Left kidney (tissue), 8 donors: ENCODE results near the gene JOSD2. TPM values are rescaled to one million over a fixed set of nuclear protein-coding genes. Genes with fewer than 3 reads are reported as not detected.

ENCODE experiments used
- DNase-seq: peaks from one replicate; pipeline ENCODE4 v3.0.0-alpha.2; 2013
- long read RNA-seq, 8 donors: transcript quantifications; one replicate each; lab custom pipeline, GENCODE V29; 2026
- polyA plus RNA-seq: library from polyadenylated mRNA; unstranded; fragments of 120-200 nt; gene quantifications from one replicate; pipeline ENCODE4 v1.2.1, GENCODE V29; 2013; ENCODE audit not compliant: insufficient read length

The JOSD2 gene, protein sequence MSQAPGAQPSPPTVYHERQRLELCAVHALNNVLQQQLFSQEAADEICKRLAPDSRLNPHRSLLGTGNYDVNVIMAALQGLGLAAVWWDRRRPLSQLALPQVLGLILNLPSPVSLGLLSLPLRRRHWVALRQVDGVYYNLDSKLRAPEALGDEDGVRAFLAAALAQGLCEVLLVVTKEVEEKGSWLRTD
- polyA plus RNA-seq, result 9.0 TPM
- long read RNA-seq, donor 1, transcript JOSD2-204 (5 exons, 996 nt), result major isoform, 10 of 12 reads
- long read RNA-seq, donor 1, partial matches to known transcripts, result 0 of 12 reads
- long read RNA-seq, donor 1, other reads (novel, unspliced or antisense), result 0 of 12 reads
- long read RNA-seq, donor 2, partial matches to known transcripts, result 0 of 4 reads
- long read RNA-seq, donor 2, other reads (novel, unspliced or antisense), result 0 of 4 reads
- long read RNA-seq, donor 3, transcript JOSD2-204 (5 exons, 996 nt), result major isoform, 8 of 8 reads
- long read RNA-seq, donor 3, partial matches to known transcripts, result 0 of 8 reads
- long read RNA-seq, donor 3, other reads (novel, unspliced or antisense), result 0 of 8 reads
- long read RNA-seq, donor 4, partial matches to known transcripts, result 0 of 2 reads
- long read RNA-seq, donor 4, other reads (novel, unspliced or antisense), result 0 of 2 reads
- long read RNA-seq, donor 5, transcript JOSD2-204 (5 exons, 996 nt), result major isoform, 9 of 15 reads
- long read RNA-seq, donor 5, partial matches to known transcripts, result 0 of 15 reads
- long read RNA-seq, donor 5, other reads (novel, unspliced or antisense), result 0 of 15 reads
- long read RNA-seq, donor 6, transcript JOSD2-204 (5 exons, 996 nt), result major isoform, 6 of 7 reads
- long read RNA-seq, donor 6, partial matches to known transcripts, result 0 of 7 reads
- long read RNA-seq, donor 6, other reads (novel, unspliced or antisense), result 0 of 7 reads
- long read RNA-seq, donor 7, transcript JOSD2-204 (5 exons, 996 nt), result major isoform, 9 of 14 reads
- long read RNA-seq, donor 7, partial matches to known transcripts, result 0 of 14 reads
- long read RNA-seq, donor 7, other reads (novel, unspliced or antisense), result 0 of 14 reads
- long read RNA-seq, donor 8, partial matches to known transcripts, result 0 of 3 reads
- long read RNA-seq, donor 8, other reads (novel, unspliced or antisense), result 0 of 3 reads

DNA sequence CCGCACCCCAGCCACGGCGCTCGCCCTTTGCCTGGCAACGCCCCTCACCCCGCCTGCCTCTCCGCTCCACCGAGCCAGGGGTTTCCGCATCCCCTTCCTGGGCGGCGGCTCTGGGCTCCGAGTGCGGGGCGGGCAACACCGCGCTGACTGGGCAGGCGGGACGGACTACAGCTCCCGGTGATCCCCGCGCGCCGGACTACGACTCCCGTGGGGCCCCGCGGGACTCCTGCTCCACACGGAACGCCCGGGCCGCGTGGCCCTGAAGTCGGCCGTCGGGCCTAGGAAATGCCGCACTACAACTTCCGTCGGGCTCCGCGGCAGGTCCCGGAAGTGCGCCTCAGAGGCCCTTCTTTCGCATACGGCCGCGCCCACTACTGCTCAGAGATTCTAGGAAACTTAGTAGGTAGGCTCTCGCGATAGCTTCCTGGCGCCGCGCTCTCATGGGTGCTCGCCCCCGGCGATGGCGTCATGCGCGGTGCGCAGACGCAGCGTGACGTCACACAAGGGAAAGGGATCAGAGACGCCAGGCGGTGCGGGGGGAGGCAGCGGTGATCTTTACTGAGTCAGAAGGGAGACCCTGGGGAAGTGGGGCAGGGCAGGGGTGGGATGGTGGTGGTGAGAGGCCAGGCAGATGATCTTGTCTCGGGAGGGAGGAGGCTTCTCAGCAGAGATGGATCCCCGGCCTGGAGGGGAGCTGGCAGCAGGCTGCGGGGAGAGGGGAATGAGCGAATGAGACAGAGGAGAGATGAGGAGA, at the start of gene JOSD2:
TSS of gene JOSD2 (minus strand) at position 123 of the 754 bp plus-strand sequence. CDS start 760 bp downstream, outside the sequence.
- peak; percentile 98 for DNase-seq

DNA sequence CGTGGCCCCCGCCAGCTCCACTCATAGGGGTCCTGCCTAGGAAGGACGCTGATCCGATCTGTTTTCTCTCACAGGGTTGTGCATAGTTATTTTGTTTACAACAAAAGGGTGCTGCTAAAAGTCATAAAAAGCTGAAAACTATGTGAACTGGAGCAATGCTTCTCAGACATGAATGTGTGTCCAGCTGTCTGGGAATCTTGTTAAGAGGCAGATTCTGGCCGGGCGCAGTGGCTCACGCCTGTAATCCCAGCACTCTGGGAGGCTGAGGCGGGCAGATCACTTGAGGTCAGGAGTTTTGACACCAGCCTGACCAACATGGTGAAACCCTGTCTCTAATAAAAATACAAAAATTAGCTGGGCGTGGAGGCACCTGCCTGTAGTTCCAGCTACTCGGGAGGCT, 48.6 kb upstream of the JOSD2 start:
- no peak for DNase-seq

DNA sequence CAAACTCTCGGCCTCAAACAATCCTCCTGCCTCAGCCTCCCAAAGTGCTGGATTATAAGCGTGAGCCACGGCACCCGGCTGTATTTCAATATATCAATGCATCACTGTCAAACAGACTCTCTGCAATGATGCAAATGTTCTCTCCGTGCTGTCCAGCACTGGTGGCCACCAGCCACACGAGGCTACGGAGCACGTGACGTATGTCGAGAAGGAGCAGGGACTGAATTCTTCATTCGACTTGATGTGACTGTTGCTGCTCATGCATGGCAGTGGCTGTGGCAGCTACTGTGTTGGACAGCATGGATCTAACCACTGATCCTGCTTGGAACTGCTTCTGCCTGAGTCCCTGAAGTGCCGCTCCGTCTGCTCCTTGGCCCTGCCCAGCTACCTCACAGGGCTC, 47.5 kb upstream of the JOSD2 start:
- no peak for DNase-seq

DNA sequence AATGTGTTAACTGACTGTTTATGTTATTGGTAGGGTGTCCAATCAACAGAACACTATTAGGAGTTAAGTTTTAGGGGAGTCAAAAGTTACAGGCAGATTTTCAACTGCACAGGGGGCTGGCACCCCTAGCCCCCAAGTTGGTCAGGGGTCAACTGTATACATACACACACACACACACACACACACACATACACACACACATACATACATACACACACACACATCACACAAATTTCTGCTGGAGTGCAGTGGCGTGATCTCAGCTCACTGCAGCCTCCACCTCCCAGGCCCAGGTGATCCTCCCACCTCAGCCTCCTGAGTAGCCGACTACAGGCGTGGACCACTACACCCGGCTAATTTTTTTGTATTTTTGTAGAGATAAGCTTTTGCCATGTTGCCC, 47.0 kb upstream of the JOSD2 start:
- no peak for DNase-seq

DNA sequence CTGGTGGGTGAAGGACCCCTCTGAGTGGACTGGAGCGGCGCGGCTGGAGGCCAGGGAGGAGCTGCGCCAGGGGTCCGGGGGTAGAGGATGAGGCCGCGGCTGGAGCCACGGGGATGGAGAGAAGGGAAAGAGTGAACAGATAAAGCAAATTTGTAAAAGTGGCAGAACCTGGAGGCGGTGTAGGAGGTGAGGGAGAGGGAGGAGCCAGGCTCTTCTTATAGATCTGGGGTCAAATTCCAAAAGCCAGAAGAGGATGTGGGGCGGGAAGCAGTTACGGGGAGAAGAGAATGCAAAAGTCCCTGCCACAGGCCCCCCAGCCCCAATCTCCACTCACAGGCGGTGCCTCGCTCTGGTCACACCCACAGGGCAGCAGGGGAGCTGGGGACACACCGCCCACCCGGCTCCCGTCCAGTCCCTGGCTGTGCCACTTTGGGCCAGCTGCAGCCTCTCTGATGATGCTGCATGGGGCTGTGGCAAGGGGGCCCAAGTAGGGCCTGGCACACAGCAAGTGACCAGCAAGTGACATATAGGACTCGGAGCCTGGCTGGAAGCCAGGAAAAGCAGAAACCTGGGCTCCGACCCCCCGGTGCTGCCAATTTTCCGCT, 46.1 kb upstream of the JOSD2 start:
- no peak for DNase-seq

DNA sequence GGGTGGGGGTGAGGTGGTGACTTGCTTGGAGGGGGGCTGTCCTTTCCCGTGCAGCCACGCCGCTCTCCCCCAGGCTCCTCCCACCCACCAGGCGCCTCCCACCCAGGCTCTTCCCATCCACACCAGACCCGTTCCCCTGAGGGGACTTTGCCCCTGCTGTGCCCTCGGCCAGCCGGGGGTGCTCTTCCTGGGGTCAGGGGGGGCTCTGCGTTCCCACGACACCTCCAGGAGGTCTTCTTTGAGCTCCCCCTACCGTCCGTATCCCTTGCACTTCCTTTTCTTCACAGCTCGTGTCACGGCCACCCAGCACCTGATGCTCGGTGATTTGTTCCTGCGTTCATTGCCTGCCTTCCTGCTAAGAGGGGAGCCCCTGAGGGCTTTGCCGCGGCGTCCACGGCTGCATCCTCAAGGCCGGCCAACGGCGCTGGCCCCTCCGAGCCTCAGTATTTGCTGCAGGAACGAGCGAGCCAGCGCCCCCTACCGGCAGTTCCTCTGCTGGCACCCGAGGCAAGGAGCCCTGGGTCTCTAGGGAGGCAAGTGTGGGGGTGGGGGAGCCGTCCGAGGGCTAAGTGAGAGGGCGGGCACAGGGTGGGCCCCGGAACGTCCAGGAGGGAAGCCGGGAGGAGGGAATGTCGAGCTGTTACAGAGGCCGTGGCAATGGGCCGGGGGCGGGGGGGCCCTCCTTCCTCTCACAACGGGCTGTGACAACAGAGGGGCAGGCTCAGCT, 45.5 kb upstream of the JOSD2 start:
- DNase-seq, result peak; percentile 89

DNA sequence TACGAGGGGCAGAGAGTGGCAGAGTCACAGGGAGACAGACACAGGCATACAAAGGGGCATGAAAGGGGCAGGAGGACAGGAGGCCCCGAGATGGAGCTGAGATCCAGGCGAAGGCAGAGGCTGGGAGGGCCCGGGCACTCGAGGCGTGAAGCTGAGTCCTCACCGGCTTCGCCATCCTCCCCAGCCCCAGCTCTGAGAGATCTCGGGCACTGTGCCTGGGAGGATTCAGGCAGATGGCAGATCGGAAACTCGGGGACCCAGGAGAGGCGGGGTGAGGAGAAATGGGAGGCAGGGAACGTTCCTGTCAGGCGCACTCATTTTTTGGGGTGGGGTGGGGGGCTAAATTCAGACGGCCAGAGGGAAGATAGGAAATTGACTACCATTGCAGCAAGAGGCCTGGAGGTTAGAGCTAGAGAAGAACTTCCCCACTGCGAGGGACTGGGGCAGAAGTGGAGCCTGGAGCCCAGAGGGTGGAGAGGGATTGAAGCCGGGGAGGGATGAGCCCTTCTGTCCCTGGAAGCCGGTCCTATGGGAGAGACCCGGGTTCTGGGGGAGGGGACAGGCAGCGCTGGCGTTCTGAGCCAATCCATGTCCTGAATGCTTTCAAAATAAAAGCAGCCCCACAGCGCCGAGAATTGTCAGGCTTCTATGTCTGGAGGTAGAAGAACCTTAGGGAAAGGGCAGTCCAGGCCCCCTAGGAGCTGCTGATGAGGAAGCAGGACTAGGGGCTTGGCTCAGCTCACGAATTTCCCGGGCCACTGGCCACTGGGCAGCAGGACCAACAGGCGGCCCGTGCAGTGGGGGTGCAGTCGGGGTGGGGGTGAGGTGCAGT, 44.7 kb upstream of the JOSD2 start:
- DNase-seq, result no peak

DNA sequence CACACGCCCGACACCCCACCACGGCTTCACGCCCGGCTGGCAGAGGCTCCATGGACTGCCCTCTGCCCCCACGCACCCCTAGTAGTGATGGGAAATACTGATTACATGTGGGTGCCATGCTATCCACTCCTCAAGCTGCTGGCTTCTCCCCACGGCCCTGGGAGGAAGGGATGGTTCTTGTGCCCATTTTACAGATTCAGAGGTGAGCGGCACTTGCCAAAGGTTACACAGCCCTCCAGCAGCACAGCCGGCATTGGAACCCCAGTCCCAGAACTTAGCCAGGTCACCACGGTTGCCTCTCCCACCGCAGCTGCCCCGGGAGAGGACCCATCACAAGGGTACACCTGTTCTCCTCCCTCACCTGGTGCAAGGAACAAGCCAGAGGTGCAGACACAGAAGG, 44.0 kb upstream of the JOSD2 start:
- DNase-seq, result no peak

DNA sequence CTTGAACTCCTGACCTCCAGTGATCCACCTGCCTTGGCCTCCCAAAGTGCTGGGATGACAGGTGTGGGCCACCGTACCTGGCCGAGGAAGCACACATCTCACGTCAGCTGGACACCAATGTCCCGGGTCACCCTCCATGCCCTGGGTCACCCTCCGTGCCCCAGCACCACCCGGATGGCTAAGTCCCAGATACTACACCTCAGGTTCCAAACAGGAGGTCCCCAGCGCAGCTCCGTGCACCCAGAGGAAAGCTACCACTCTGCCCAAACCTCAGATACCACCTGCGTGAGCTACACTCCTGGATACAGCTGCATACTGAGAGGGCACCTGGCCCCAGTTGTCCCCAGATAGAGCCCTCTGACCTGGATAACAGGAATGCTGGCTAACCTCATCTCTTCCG, 43.2 kb upstream of the JOSD2 start:
- DNase-seq, result no peak

DNA sequence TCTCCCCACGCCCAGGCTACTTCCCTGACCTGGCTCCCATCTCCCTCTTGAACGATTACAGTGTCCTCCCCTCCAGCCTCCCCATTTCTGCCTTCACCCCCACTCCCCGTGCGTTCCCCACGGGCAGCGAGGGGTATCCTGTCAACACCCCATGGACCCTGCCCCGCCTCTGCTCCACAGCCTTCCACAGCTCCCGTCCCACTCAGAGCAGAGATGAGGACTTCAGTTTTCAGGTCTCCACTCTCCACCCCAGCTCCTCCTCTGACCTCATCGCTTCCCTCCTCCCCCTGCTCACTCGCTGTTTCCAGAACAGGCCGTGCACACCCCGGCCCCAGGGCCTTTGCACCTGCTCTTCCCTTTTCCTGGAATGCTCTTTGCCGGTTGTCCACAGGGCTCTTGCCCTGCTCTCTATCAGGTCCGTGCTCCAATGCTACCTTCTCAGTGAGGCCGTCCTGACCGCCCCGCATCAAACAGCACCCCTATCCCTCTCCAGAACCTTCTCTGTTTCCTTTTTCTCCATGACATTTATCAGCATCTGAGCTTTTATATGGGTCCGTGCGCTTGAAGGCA, 42.2 kb upstream of the JOSD2 start:
- no peak for DNase-seq

DNA sequence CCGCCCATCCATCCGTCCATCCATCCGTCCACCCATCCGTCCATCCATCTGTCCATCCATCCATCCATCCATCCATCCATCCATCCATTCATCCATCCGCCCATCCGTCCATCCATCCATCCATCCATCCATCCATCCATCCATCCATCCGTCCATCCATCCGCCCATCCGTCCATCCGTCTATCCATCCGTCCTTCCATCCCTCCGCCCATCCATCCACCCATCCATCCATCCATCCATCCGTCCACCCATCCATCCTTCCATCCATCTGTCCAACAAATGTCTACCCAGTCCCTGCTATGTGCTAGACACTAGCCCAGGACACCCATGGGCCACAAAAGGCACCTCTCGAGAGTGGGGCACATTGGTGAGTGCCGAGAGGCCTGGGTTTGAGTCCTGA, 41.5 kb upstream of the JOSD2 start:
- DNase-seq, result no peak

DNA sequence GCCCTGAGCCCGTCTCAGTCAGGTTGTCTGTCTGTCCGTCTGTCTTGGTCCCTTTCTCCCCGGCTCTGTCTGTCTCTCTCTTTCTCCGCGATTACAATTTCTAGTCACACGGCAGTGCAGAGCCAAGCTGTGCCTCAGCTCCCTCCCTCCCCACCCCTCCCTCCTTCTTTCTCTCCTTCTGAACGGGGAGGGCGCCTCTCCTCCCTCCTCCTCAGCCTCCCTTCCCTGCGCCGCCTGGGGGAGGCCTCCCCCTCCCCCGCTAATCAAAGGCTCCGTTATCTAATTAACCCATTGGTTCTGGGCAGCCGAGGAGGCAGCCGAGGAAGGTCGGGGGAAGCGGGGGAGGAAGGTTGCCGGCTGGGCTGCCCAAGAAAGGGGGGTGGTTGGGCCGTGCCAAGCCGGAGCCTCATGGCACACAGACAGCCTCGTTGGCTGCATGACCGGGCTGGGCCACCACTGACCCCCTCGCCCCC, 40.8 kb upstream of the JOSD2 start:
- DNase-seq, result no peak

DNA sequence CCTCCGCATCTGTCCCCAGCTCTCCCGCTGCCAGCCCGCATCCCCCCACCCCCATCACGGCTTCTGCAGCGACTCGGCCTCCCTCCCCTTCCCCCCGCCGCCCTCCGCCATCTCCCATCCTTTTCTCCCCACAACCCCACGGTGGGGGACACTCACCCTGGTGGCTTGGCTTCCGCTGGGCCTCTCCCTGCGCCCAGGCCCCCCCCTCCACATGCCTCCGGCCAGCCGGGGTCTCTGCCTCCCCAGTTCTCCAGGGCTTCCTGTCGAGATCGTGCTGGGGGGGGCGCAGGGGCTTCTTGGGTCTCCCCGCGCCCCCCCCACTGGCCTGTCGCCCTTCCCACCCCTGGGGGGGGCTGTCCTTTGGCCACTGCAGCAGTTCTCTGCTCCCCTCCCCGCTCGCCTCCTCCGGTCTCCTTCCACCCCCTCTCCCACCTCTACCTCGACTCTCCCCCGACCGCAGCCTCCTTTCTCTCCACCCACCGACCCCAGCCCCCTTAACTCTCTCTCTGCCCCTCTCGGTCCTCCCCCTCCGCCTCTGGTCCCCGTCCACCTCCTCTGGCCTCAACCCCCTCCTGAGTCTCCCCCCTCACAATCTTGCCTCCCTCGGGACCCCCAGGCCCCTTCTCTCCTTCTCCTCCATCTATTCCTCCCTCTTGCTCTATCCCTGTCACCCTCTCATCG, 40.2 kb upstream of the JOSD2 start:
- no peak for DNase-seq

DNA sequence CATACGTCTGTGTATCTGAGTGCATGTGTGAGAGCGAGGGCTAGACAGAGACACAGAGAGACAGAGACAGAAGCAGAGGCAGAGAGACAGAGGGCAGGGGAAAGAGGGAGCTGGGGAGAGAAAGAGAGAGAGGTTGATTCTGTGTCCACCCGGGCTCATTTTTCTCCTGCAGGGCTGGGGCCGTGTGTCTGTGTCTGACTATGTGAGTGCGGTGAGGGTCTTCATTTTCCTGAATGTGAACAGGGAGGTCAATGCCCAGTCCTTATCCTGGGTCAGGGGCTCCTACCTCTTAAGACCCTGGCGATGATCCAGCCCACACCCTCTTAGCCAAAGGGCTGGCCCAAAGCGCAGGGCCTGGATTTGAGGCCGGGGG, 39.6 kb upstream of the JOSD2 start:
- no peak for DNase-seq

DNA sequence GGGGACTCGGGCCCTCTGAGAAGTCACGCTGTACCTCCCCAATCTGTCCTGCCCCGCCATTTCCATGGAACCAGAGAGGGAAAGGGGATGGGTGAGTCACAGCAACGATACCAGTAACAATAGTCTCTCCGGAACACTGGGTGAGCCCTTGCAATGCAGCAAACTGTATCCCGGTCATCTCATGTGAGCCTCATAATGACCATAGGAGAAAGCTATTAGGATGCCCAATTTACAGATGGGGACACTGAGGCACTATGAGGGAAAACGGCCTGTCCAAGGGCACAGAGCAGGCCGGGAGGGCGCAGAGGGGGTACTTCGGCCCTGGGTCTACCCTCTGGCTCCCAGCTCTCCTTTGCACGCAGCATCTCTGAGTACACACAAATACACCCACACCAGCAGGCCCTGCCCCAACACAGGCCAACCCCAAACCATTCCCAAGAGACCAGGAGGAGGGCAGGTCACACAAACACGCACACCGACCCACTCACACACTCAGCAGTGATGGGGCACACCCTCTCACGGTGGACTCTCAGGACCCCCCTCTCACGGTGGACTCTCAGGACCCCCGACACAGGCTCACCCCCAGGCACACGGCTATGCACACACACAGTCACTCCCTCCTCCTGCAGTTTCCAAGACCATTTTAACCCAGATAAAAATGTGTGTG, 39.1 kb upstream of the JOSD2 start:
- no peak for DNase-seq

DNA sequence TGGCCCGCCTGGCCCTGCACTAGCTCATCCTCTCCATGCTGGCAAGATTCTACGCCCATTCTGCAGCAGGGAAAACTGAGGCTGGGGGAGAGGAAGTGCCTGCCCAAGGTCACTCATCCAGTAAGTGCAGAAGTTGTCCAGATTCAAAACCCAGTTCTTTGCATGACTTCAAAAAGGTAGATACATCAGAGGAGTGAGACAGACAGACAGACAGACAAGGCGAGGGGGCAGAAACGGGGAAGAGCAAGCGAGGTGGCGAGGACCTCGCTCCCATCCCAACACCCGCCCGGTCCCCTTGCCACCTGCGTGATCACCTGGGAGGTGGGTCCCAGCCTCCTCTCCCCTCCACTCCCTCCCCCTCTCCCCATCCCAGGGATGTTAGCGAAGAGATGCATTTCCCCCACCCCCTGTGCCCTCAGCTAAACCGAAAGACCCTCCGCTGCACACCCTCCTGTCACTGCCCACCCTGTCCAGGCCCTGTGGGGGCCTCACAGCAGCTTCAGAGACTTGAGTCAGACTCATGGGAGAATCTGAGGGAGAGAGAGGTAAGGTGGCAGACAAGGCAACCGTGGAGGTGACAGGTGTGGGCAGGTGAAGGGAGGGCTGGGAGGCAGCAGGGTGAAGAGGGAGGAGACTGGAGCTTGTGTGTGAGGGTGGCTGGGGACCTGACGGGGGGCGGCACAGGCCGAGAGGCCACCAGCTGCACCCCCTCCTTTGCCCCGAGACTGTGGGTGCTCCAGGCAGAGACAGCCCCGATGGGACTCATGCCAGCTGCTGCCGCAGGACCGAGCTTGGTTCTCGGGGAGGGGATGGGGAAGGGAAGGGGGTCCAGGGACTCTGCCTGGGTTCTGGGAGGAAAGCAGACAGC, 38.3 kb upstream of the JOSD2 start:
- no peak for DNase-seq
